GM12891 (cell line): Measurements from ENCODE around the gene BEX5.

Source experiments
- DNase-seq: peaks from one replicate; pipeline ENCODE4 v3.0.0; 2011; ENCODE audit warnings: low spot score; ENCODE audit not compliant: insufficient read length
- FAIRE-seq: peaks from 2 replicates; lab custom pipeline; 2011; peaks lifted over from hg19 to GRCh38; lab: Jason Lieb, UNC
- PAX5 ChIP-seq: IDR thresholded peaks from 2 replicates; pipeline ENCODE4 v1.6.1; 2011; ENCODE audit warnings: low read length, moderate library complexity, mild to moderate bottlenecking; ENCODE audit not compliant: insufficient read depth, severe bottlenecking
- POLR2A ChIP-seq: IDR thresholded peaks from 2 replicates; pipeline ENCODE4 v1.6.1; 2011; ENCODE audit warnings: low read depth, low read length, control low read depth
- POLR2AphosphoS5 ChIP-seq: IDR thresholded peaks from 2 replicates; pipeline ENCODE4 v1.6.1; 2011; ENCODE audit warnings: low read depth, low read length, control low read depth
- POU2F2 ChIP-seq: IDR thresholded peaks from 2 replicates; pipeline ENCODE4 v1.6.1; 2011; ENCODE audit warnings: low read depth, mild to moderate bottlenecking, control low read depth, low read length, moderate library complexity
- SPI1 ChIP-seq: IDR thresholded peaks from 2 replicates; pipeline ENCODE4 v1.6.1; 2011; ENCODE audit warnings: low read depth, low read length, control low read depth
- TAF1 ChIP-seq: IDR thresholded peaks from 2 replicates; pipeline ENCODE4 v1.6.1; 2011; ENCODE audit warnings: low read depth, low read length, control low read depth

The BEX5 gene

DNA sequence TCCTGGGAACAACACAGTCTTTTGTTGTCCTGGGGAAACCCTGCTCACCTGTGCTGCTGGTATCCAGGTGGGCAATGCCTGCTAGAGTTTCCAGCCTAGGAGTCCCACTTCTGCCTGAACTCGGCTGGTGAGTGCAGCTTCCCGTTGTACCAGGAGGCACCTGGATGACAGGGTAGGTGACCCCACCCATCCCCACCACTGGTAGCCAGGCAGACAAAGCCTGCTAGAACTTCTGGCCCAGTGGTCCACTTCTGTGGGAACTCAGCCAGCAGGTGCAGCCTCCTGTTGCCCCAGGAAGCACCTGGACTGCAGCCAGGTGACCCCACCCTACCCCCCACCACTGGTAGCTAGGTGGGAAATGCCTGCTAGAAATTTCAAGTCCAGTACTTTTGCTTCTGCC, 40.0 kb downstream of the BEX5 start:
- FAIRE-seq (no peak), DNase-seq (no peak)
- TF ChIP-seq POLR2A (no peak), SPI1 (no peak), PAX5 (no peak), POLR2AphosphoS5 (no peak), POU2F2 (no peak), TAF1 (no peak)

GRCh38 chrX:102113367-102113766, 42.4 kb downstream of the BEX5 start:
- DNase-seq (no peak), FAIRE-seq (no peak)
- TF ChIP-seq PAX5 = no peak
- TF ChIP-seq POLR2AphosphoS5 = no peak
- no peak for TF ChIP-seq POU2F2
- TF ChIP-seq SPI1 = no peak
- no peak for TF ChIP-seq POLR2A
- no peak for TF ChIP-seq TAF1
